ENCODE data around the gene APOL2.

DNA sequence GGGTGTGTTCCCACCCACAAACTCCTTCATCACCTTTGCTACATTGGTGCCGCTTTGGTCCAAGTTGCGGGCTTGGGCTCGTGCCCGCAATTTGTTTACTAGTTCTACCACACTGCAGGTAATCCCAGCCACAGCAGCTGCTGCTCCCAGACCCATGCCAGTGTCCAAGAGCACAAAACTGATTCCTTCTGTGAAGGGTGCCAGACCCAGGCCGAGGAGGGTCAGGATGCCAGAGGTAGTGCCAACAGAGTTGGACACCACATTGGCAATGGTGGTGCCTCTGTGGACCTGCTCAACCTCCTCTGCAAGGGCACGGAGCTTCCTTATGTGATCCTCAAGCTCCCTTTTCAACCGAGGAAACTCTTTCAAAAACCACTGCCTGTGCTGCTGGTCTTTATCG lies 11.5 kb downstream of the APOL2 start:
- TF ChIP-seq, protein P1, sequence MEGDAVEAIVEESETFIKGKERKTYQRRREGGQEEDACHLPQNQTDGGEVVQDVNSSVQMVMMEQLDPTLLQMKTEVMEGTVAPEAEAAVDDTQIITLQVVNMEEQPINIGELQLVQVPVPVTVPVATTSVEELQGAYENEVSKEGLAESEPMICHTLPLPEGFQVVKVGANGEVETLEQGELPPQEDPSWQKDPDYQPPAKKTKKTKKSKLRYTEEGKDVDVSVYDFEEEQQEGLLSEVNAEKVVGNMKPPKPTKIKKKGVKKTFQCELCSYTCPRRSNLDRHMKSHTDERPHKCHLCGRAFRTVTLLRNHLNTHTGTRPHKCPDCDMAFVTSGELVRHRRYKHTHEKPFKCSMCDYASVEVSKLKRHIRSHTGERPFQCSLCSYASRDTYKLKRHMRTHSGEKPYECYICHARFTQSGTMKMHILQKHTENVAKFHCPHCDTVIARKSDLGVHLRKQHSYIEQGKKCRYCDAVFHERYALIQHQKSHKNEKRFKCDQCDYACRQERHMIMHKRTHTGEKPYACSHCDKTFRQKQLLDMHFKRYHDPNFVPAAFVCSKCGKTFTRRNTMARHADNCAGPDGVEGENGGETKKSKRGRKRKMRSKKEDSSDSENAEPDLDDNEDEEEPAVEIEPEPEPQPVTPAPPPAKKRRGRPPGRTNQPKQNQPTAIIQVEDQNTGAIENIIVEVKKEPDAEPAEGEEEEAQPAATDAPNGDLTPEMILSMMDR (conservative IDR thresholded peaks at IDR 0.05 in 1 of 2, IDR thresholded peaks at IDR 0.05 in 1 of 2; ENCODE audit: extremely low read depth in 1 of 2, insufficient read depth in 1 of 2, low read depth in 1 of 2, low read length in 2 of 2): no peak
- no peak for TF ChIP-seq EZH2 (IDR thresholded peaks at IDR 0.05; ENCODE audit: borderline replicate concordance, low read length)

All from mammary epithelial cell (primary cell).